GM19452 (cell line): ENCODE results near the gene CFAP100.

ENCODE experiments used
- ATAC-seq: cut with Tn5 transposase; IDR thresholded peaks from one replicate; pipeline ENCODE4 v1.9.1; 2021; ENCODE audit not compliant: unreplicated experiment

The CFAP100 gene

GRCh38 chr3:126456766-126457388, 62.2 kb downstream of the CFAP100 start:
- no peak for ATAC-seq

DNA sequence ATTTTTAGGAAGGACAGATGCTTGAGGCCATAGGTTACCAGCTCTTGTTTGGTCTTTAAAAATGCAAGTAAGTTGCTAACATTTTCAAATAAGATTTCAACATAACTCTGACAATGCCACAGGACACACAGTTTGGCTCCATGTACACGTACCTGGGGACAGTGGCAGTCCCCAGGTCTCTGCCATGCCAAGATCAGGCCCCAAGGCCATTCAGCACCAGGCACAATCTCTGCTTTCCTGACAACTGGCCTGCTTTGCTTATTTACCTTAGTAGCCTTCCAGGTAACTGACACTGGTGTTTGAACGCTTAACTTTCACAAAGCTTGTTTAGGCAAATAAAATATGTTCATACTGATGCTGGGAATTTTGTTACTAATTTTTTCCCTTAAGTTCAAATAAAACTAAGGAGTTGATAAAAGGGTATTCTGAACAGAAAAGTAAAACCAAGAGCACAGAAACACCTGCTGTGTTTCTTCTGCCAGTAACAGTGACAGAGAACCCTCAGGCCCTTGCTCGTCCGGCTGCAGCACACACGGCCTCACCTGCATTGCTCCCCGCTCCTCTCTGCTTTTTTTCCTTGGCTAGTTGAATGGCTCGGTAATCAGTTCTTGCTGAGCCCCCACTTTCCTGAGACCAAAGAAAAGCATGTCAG, 64.5 kb downstream of the CFAP100 start:
- ATAC-seq, result no peak

DNA sequence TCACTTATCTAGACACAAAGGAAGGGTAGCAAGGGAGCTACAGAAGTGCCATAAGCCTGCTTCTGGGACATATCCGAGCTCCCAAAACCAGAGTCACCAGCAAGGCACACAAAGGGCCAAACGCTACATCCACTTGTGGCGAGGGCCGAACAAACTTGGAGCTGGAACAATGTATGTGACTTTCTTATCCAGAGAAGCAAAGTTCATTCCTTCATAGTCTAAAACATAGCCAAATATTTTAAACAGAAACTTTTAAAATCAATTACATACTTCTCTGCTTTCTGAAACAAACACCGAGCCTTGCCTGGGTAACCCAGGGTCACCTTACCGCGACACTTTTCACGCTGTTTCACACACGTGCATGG, 65.0 kb downstream of the CFAP100 start:
- ATAC-seq, result no peak

GRCh38 chr3:126460381-126460780, 65.7 kb downstream of the CFAP100 start:
- no peak for ATAC-seq

DNA sequence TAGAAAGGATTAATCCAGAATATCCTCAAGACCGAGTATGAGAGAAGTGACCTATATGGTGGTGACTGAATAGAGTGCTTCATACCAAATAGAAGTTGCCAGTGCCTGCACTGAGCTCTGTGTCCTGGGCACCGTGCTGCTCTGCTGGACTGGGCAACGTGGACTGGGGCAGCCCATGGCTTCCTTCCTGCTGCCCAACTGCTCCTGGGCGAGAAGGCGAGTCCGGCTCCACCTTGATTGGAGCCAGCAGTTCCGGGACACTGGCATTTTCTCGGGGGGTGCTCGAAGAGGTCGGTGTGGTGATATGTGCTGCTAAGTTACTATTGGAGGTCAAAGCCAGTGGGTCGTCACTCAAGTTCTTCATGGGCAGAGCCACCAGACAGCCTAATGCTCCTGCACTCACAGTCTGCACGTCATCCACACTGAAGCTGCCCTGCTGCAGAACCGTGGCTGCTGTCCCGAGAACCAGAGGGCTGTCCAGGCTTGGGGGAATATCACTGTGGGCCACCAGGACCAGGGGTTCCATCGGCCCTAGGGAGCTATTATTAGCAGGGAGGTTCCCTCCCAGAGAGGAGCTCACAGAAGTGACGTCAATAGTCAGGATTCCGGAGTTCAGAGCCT, 66.9 kb downstream of the CFAP100 start:
- no peak for ATAC-seq

GRCh38 chr3:126463521-126463920, 68.8 kb downstream of the CFAP100 start:
- no peak for ATAC-seq

DNA sequence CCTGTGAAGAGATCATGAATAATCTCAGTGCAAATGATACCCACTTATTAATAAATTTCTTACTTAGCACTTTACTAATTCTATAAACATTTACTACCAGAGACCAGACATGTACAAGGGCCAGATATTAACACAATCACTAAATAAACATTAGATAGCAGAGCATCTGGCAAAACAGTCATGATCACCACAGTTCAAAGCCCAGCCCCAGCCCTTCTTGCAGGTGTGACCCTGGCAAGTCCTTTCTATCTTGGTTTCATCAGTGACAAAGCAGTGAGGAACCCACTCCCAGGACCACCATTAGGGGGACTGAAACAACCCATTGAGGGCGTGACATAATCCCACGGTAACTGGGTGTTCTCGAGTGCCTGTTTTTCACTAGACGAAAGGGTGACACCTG, 69.4 kb downstream of the CFAP100 start:
- ATAC-seq, result no peak

DNA sequence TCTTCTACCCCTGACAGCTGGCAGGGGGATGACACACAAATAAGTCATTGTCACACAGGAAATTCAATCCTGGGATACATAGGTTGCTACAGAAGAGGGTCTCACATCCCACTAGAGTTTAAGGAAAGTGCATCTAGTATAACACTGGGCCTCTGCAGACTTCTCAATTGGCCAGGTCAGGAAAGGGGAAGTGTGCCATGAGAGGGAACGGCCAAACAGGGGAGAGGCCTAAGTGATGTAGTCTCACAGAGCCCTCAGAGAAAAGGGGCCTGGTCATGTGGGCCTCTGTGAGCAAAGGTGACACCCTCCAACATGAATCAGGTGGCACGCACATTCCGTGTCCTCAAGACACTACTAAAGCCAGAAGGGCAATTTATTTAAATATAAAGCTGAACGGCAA, 69.8 kb downstream of the CFAP100 start:
- ATAC-seq, result no peak

- no peak for ATAC-seq
Measured at GRCh38 chr3:126464997-126465396, 70.3 kb downstream of the CFAP100 start.

GRCh38 chr3:126465928-126466544, 71.3 kb downstream of the CFAP100 start:
- ATAC-seq, result no peak

GRCh38 chr3:126466886-126467610, 72.3 kb downstream of the CFAP100 start:
- ATAC-seq, result no peak

DNA sequence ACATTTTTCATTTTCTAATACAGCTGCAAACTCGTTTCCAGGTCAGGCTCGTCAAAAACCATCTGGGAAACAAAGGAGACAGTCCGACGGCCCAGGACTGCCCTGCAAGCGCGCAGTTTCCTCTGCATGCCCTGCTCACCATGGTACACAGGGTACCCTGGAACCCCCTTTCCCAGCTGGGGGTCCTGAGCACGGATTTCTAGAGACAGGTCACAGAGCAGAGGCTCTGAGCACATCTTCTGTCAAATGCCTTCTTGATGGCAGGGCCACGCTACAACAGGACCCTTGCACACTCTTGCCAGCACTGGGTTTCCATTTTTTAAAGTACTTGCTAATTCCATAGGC, 72.9 kb downstream of the CFAP100 start:
- no peak for ATAC-seq

DNA sequence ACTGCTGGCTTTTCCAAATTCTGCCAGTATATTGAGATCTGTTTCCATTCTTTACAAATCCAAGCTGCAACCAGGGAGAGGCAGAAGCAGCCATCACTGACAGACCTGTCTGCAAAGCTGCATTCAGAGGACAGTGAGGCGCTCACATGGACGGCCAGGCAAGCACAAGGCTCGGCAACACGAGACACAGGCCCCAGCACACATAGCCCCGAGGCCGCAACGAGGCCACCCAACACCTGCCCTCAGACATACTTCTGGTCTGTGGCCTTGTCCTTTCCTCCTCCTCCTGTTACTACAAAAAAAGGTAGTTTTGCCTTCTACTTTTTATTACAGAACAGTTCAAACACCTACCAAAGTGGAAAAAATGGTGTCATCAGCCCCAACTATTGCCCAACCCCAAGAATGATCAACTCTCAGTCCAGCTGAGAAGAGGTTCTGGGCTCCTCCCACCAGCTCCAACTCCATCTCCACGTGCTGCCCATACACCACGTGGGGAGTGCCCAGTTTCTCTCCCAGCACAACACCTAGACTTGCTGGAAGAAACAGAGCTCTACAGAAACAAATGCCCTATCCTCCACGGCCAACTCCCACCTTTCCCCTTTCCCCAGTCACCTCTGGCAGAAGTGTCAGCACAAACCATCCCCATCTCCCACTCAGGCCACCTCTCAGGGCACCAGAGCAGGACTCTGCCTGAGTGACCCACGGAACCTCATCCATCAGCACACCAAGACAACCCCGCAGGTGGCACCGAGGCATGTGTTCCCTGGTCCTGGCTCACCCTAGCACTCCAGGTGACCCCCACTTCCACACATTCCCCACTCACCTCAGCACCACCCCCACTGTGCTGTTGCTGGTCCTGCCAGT, 73.6 kb downstream of the CFAP100 start:
- no peak for ATAC-seq

- no peak for ATAC-seq
Measured at GRCh38 chr3:126469479-126469878, 74.8 kb downstream of the CFAP100 start.

DNA sequence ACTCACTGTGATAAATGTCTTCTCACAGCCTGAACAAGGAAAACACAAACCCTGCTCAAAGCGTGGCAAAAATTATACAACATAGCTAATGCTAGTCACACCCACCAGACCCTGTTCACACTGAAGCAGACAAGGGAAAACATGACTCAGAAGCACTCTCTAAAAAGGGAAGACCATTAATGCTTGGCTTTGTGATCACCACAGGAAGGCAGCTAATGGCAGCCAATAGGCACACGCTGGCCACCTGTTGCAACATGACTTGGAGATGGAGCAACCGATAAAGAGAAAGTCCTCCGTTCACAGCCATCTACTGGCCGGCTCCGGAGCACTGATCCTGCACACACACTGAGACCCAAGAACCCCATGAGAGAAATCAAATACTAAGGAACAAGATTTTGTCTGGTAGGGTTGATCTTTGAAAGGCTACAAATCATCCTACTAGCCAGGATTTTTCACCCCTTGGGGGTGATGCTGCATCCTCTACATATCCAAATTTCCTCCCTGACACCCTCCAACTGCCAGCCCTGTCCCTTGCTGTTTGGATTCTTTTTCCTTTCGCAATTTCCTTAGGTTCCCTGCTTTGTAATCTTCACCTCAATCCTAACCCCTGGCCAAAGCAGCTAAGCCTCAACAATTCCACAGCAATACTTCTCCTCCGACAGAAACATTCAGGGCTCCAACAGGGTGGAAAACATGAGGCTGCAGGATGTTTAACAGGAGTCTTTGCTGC, 77.7 kb downstream of the CFAP100 start:
- ATAC-seq, result no peak

DNA sequence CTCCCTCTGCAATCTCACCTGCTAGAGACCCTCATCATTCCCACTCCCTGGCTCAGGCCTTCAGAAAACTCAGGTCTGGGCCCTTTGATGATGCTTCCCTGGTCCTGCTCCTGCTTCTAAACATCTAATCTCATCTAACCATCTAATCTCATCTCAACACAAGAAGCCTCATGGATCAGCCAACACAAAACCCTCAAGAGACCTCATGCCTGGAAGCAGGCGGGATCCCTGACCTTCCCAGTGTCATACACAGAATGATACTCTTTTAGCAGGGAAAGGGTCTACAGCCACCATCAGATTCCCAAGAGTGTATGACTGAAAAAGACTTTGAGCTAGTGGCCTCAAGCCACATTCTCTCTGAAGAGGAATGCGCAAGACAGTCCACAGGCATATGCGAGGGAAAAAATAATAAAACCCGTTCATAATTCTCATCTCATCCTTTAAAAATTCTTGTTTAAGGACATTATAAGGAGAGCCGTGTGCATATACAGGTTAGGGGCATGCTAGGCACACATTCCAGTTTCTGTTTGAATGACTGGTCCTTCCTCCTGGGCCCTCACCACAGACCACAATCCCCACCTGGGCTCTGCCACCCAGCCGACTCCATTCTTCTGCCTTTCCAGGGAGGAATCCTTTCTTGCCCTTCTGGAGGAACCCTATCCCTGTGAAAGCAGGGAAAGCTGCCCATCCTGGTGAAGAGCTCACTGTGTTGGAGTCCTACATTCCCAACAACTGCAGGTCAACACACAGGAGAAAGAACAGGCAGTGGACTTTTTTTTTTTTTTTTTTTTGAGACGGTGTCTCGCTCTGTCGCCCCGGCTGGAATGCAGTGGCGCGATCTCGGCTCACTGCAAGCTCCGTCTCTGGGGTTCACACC, 78.8 kb downstream of the CFAP100 start:
- ATAC-seq, result no peak

- peak; percentile 16 for ATAC-seq
Measured at GRCh38 chr3:126474498-126475412, 80.0 kb downstream of the CFAP100 start.
